SK-N-SH (cell line): ENCODE data around the gene PKNOX1. TPM values are rescaled to one million over a fixed set of nuclear protein-coding genes. Genes with fewer than 3 reads are reported as not detected.
"Not testable (repeated sequence)": the region's sequence is repeated elsewhere in the genome, so short reads cannot be mapped to it uniquely, and the experiment has no call there.

ENCODE experiments used
- CTCF ChIA-PET: fragments of 300-600, 350-600 bp; formaldehyde crosslinking; extraction: SDS; loops from one replicate; lab custom pipeline; 2021; lab: Yijun Ruan, JAX
- POLR2A ChIA-PET: fragments of 350-600 bp; sonication (Branson Sonifier 250); formaldehyde crosslinking; extraction: SDS; loops from one replicate; lab custom pipeline; 2020; ENCODE audit warnings: antibody characterized with exemption, inconsistent platforms; lab: Yijun Ruan, JAX
- DNase-seq: peaks from one replicate; pipeline ENCODE4 v3.0.0; 2012
- H2AFZ ChIP-seq: fragments of 200-600 bp; sonication (generic); 2 replicates; pipeline ENCODE4 v1.8.1; 2016; ENCODE audit warnings: antibody characterized with exemption, mild to moderate bottlenecking, low read depth
- H3F3A ChIP-seq: fragments of 200-600 bp; sonication (generic); replicated peaks from 2 replicates; pipeline ENCODE3; 2016; ENCODE audit warnings: antibody characterized with exemption, mild to moderate bottlenecking; ENCODE audit not compliant: insufficient read depth
- H3K27ac ChIP-seq, 2 experiments: fragments of 200-500 bp in 1 of 2; fragments of 200-600 bp in 1 of 2; sonication (Bioruptor generic) in 1 of 2; sonication (generic), shearing (Covaris generic) in 1 of 2; 2 replicates each; pipeline versions ENCODE4 v1.5.1 to v1.6.1; 2014 to 2016; ENCODE audit warnings: low read depth in 2 of 2, inconsistent platforms in 1 of 2, low read length in 1 of 2, mild to moderate bottlenecking in 1 of 2, mixed read lengths in 1 of 2
- H3K27me3 ChIP-seq: fragments of 200-600 bp; sonication (generic), shearing (Covaris generic); 2 replicates; pipeline ENCODE4 v1.6.1; 2016; ENCODE audit warnings: mixed run types; ENCODE audit not compliant: insufficient read depth
- H3K36me3 ChIP-seq, 2 experiments: fragments of 200-500 bp in 1 of 2; fragments of 200-600 bp in 1 of 2; sonication (Bioruptor generic) in 1 of 2; sonication (generic) in 1 of 2; replicated peaks in 1 of 2; 2 replicates each; pipeline versions ENCODE3 to v1.5.1; 2014 to 2016; ENCODE audit warnings: low read length in 1 of 2, mild to moderate bottlenecking in 1 of 2; ENCODE audit not compliant: insufficient read depth in 2 of 2, control insufficient read depth in 1 of 2
- H3K4me1 ChIP-seq, 2 experiments: fragments of 200-500 bp in 1 of 2; fragments of 200-600 bp in 1 of 2; sonication (Bioruptor generic) in 1 of 2; sonication (generic), shearing (Covaris generic) in 1 of 2; 2 replicates each; pipeline versions ENCODE4 v1.5.1 to v1.6.1; 2014 to 2016; ENCODE audit warnings: low read depth in 1 of 2, low read length in 1 of 2, mixed run types in 1 of 2; ENCODE audit not compliant: insufficient read depth in 2 of 2, control insufficient read depth in 1 of 2
- H3K4me2 ChIP-seq: fragments of 200-600 bp; sonication (generic), shearing (Covaris generic); 2 replicates; pipeline ENCODE4 v1.6.1; 2017; ENCODE audit warnings: mixed run types
- H3K4me3 ChIP-seq, 2 experiments: fragments of 200-500 bp in 1 of 2; fragments of 200-600 bp in 1 of 2; sonication (Bioruptor generic) in 1 of 2; sonication (generic), shearing (Covaris generic) in 1 of 2; 2 replicates each; pipeline versions ENCODE4 v1.5.1 to v1.8.1; 2014 to 2016; ENCODE audit warnings: low read depth in 2 of 2, inconsistent platforms in 1 of 2, low read length in 1 of 2, mild to moderate bottlenecking in 1 of 2, mixed read lengths in 1 of 2, moderate library complexity in 1 of 2
- H3K79me2 ChIP-seq: fragments of 200-600 bp; sonication (generic); 2 replicates; pipeline ENCODE4 v1.8.1; 2017; ENCODE audit warnings: mild to moderate bottlenecking; ENCODE audit not compliant: insufficient read depth
- H3K9ac ChIP-seq: fragments of 200-600 bp; sonication (generic); 2 replicates; pipeline ENCODE4 v1.6.1; 2017; ENCODE audit warnings: mixed run types
- H3K9me2 ChIP-seq: fragments of 200-600 bp; sonication (generic); 2 replicates; pipeline ENCODE4 v1.6.1; 2017; ENCODE audit warnings: mixed run types
- H3K9me3 ChIP-seq: fragments of 200-600 bp; sonication (generic); 2 replicates; pipeline ENCODE4 v1.6.1; 2017; ENCODE audit warnings: mixed run types, mild to moderate bottlenecking, moderate library complexity
- H4K20me1 ChIP-seq: fragments of 200-600 bp; sonication (generic); 2 replicates; pipeline ENCODE4 v1.6.1; 2017; ENCODE audit warnings: mild to moderate bottlenecking, mixed run types; ENCODE audit not compliant: insufficient read depth
- CHD2 ChIP-seq: fragments of 150-350 bp; IDR thresholded peaks from 2 replicates; pipeline ENCODE4 v1.6.1; 2018; ENCODE audit warnings: low read length; ENCODE audit not compliant: partially characterized antibody
- EP300 ChIP-seq, 2 experiments: IDR thresholded peaks; 2 replicates each; pipeline versions ENCODE4 v1.4.0 to v1.6.1; 2012; ENCODE audit warnings: borderline replicate concordance in 1 of 2, low read depth in 1 of 2, low read length in 1 of 2
- FOSL2 ChIP-seq: IDR thresholded peaks from 2 replicates; pipeline ENCODE4 v1.4.0; 2012; ENCODE audit warnings: low read depth, mild to moderate bottlenecking, moderate library complexity, borderline replicate concordance
- GABPA ChIP-seq: IDR thresholded peaks from 2 replicates; pipeline ENCODE4 v1.4.0; 2012; ENCODE audit warnings: low read depth, mild to moderate bottlenecking
- GATA2 ChIP-seq: sonication (generic); formaldehyde crosslinking; IDR thresholded peaks from 2 replicates; pipeline ENCODE4 v1.5.0; 2020; ENCODE audit warnings: mild to moderate bottlenecking, missing genetic modification reagents
- JUND ChIP-seq: IDR thresholded peaks from 2 replicates; pipeline ENCODE4 v1.4.0; 2012
- MEF2A ChIP-seq: IDR thresholded peaks from 2 replicates; pipeline ENCODE4 v1.4.0; 2012; ENCODE audit warnings: low read depth, borderline replicate concordance
- MXI1 ChIP-seq: IDR thresholded peaks from 2 replicates; pipeline ENCODE4 v1.6.1; 2012; ENCODE audit warnings: mild to moderate bottlenecking, low read depth, low read length, improper control_type of control experiment
- NFIC ChIP-seq: IDR thresholded peaks from 2 replicates; pipeline ENCODE4 v1.4.0; 2012; ENCODE audit warnings: borderline replicate concordance
- NRF1 ChIP-seq: IDR thresholded peaks from 2 replicates; pipeline ENCODE4 v1.6.1; 2012; ENCODE audit warnings: low read depth, mild to moderate bottlenecking, low read length
- POLR2AphosphoS5 ChIP-seq: IDR thresholded peaks from 2 replicates; pipeline ENCODE4 v1.6.1; 2012; ENCODE audit warnings: low read depth, low read length
- RAD21 ChIP-seq: IDR thresholded peaks from 2 replicates; pipeline ENCODE4 v1.6.1; 2012; ENCODE audit warnings: mild to moderate bottlenecking, low read length
- RFX5 ChIP-seq: IDR thresholded peaks from 2 replicates; pipeline ENCODE4 v1.6.1; 2012; ENCODE audit warnings: mild to moderate bottlenecking, improper control_type of control experiment, low read length
- TCF12 ChIP-seq: IDR thresholded peaks from 2 replicates; pipeline ENCODE4 v1.4.0; 2012
- WGBS: methylation state at CpG from one replicate; pipeline ENCODE4 v1.1.6; 2017; ENCODE audit warnings: low lambda C conversion rate; 5-methylcytosine and 5-hydroxymethylcytosine counted together
- polyA plus RNA-seq, 3 experiments: library from polyadenylated mRNA; depleted of rRNA; stranded (reverse); fragments of >200 nt; gene quantifications; 2 replicates each; pipeline ENCODE4 v1.2.3, GENCODE V29; 2012
- TF ChIP-seq, protein P1 (sequence below): IDR thresholded peaks from 2 replicates; pipeline ENCODE4 v1.6.1; 2012; ENCODE audit warnings: mild to moderate bottlenecking, low read depth, low read length, moderate library complexity
- TF ChIP-seq, protein P2 (sequence below): IDR thresholded peaks from 2 replicates; pipeline ENCODE4 v1.4.0; 2012; ENCODE audit warnings: low read depth, borderline replicate concordance
- TF ChIP-seq, protein P3 (sequence below): IDR thresholded peaks from 2 replicates; pipeline ENCODE4 v1.4.0; 2012; ENCODE audit warnings: low read depth
- TF ChIP-seq, protein P4 (sequence below): fragments of 150-350 bp; IDR thresholded peaks from 2 replicates; pipeline ENCODE4 v1.6.1; 2017; ENCODE audit warnings: antibody characterized with exemption, low read length, low read depth, borderline replicate concordance
- TF ChIP-seq, protein P5 (sequence below): IDR thresholded peaks from 2 replicates; pipeline ENCODE4 v1.4.0; 2012; ENCODE audit warnings: low read depth, borderline replicate concordance
- TF ChIP-seq, protein P6 (sequence below): fragments of 200-600 bp; sonication (generic); IDR thresholded peaks from 2 replicates; pipeline ENCODE4 v1.6.1; 2017; ENCODE audit warnings: antibody characterized with exemption, mild to moderate bottlenecking, moderate library complexity

Gene PKNOX1
- polyA plus RNA-seq, 1 of the 3 experiments (the other 2 are of a cell fraction) = 21.7 TPM

DNA sequence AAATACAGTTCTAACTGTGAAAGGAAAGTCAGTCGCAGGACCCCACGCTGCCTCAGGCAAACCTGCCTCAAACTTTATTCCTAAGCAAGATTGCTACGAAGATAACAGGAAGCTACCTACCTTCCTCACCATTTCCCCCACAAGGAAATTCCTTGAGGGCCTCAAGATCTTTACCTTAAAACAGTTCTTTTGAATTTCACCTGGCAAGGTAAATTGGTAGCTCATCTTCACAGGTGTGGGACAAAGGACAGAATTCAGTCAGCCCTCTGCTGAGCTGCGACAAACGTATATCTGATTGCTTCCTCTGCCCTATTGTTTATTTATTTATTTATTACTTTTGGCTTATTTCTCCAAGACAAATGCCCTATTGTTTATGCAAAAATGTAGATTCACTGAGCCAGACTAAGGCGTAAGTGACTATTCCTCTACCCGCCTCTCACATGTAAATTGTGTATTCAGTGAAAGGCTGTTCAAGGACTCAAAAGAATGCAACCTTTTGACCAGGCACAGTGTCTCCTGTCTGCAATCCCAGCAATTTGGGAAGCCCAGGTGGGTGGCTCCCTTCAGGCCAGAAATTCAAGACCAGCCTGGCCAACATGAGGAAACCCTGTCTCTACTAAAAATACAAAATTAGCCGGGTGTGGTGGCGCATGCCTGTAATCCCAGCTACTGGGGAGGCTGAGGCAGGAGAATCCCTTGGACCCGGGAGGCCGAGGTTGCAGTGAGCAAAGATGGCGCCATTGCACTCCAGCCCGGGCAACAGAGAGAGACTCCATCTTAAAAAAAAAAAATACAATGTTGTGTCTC lies 17.3 kb upstream of the PKNOX1 start:
- no peaks in the 10 kb centered on the region for H3K4me1 ChIP-seq
- no peaks in the 10 kb centered on the region for H3K36me3 ChIP-seq
- no peaks in the 10 kb centered on the region for H3K27me3 ChIP-seq
- ChIA-PET POLR2A (no interaction called here), CTCF (no interaction called here)
- no peaks in the 10 kb centered on the region for H3K79me2 ChIP-seq
- no peaks in the 10 kb centered on the region for H3K9me3 ChIP-seq
- H2AFZ ChIP-seq = no peak overlapping the region
- WGBS = 86% methylated on average over 13 of the region's 13 CpGs
- no peak overlapping the region for H3K9ac ChIP-seq
- TF ChIP-seq, protein P1, sequence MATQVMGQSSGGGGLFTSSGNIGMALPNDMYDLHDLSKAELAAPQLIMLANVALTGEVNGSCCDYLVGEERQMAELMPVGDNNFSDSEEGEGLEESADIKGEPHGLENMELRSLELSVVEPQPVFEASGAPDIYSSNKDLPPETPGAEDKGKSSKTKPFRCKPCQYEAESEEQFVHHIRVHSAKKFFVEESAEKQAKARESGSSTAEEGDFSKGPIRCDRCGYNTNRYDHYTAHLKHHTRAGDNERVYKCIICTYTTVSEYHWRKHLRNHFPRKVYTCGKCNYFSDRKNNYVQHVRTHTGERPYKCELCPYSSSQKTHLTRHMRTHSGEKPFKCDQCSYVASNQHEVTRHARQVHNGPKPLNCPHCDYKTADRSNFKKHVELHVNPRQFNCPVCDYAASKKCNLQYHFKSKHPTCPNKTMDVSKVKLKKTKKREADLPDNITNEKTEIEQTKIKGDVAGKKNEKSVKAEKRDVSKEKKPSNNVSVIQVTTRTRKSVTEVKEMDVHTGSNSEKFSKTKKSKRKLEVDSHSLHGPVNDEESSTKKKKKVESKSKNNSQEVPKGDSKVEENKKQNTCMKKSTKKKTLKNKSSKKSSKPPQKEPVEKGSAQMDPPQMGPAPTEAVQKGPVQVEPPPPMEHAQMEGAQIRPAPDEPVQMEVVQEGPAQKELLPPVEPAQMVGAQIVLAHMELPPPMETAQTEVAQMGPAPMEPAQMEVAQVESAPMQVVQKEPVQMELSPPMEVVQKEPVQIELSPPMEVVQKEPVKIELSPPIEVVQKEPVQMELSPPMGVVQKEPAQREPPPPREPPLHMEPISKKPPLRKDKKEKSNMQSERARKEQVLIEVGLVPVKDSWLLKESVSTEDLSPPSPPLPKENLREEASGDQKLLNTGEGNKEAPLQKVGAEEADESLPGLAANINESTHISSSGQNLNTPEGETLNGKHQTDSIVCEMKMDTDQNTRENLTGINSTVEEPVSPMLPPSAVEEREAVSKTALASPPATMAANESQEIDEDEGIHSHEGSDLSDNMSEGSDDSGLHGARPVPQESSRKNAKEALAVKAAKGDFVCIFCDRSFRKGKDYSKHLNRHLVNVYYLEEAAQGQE = no peak
- TF ChIP-seq, protein P2, sequence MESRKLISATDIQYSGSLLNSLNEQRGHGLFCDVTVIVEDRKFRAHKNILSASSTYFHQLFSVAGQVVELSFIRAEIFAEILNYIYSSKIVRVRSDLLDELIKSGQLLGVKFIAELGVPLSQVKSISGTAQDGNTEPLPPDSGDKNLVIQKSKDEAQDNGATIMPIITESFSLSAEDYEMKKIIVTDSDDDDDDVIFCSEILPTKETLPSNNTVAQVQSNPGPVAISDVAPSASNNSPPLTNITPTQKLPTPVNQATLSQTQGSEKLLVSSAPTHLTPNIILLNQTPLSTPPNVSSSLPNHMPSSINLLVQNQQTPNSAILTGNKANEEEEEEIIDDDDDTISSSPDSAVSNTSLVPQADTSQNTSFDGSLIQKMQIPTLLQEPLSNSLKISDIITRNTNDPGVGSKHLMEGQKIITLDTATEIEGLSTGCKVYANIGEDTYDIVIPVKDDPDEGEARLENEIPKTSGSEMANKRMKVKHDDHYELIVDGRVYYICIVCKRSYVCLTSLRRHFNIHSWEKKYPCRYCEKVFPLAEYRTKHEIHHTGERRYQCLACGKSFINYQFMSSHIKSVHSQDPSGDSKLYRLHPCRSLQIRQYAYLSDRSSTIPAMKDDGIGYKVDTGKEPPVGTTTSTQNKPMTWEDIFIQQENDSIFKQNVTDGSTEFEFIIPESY = no peak
- TF ChIP-seq, protein P3, sequence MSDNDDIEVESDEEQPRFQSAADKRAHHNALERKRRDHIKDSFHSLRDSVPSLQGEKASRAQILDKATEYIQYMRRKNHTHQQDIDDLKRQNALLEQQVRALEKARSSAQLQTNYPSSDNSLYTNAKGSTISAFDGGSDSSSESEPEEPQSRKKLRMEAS = no peak
- TF ChIP-seq EP300 (IDR thresholded peaks at IDR 0.05; ENCODE audit: borderline replicate concordance in 1 of 2, low read depth in 1 of 2, low read length in 1 of 2) (no peak), RFX5 (no peak), NFIC (no peak), GATA2 (CRISPR knock-in tag) (no peak), FOSL2 (no peak), TCF12 (no peak), MXI1 (no peak), POLR2AphosphoS5 (no peak), JUND (no peak), MEF2A (no peak), GABPA (no peak), CHD2 (no peak), NRF1 (no peak), RAD21 (no peak)
- TF ChIP-seq, protein P4, sequence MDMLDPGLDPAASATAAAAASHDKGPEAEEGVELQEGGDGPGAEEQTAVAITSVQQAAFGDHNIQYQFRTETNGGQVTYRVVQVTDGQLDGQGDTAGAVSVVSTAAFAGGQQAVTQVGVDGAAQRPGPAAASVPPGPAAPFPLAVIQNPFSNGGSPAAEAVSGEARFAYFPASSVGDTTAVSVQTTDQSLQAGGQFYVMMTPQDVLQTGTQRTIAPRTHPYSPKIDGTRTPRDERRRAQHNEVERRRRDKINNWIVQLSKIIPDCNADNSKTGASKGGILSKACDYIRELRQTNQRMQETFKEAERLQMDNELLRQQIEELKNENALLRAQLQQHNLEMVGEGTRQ = no peak
- TF ChIP-seq, protein P5, sequence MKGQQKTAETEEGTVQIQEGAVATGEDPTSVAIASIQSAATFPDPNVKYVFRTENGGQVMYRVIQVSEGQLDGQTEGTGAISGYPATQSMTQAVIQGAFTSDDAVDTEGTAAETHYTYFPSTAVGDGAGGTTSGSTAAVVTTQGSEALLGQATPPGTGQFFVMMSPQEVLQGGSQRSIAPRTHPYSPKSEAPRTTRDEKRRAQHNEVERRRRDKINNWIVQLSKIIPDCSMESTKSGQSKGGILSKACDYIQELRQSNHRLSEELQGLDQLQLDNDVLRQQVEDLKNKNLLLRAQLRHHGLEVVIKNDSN = no peak
- TF ChIP-seq, protein P6, sequence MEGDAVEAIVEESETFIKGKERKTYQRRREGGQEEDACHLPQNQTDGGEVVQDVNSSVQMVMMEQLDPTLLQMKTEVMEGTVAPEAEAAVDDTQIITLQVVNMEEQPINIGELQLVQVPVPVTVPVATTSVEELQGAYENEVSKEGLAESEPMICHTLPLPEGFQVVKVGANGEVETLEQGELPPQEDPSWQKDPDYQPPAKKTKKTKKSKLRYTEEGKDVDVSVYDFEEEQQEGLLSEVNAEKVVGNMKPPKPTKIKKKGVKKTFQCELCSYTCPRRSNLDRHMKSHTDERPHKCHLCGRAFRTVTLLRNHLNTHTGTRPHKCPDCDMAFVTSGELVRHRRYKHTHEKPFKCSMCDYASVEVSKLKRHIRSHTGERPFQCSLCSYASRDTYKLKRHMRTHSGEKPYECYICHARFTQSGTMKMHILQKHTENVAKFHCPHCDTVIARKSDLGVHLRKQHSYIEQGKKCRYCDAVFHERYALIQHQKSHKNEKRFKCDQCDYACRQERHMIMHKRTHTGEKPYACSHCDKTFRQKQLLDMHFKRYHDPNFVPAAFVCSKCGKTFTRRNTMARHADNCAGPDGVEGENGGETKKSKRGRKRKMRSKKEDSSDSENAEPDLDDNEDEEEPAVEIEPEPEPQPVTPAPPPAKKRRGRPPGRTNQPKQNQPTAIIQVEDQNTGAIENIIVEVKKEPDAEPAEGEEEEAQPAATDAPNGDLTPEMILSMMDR = no peak
- no peak overlapping the region for H3K4me2 ChIP-seq
- no peak for DNase-seq
- no peak overlapping the region for H3K27ac ChIP-seq
- H3F3A ChIP-seq = no peaks in the 10 kb centered on the region
- H4K20me1 ChIP-seq = no peaks in the 10 kb centered on the region
- no peaks in the 10 kb centered on the region for H3K9me2 ChIP-seq
- no peak overlapping the region for H3K4me3 ChIP-seq

DNA sequence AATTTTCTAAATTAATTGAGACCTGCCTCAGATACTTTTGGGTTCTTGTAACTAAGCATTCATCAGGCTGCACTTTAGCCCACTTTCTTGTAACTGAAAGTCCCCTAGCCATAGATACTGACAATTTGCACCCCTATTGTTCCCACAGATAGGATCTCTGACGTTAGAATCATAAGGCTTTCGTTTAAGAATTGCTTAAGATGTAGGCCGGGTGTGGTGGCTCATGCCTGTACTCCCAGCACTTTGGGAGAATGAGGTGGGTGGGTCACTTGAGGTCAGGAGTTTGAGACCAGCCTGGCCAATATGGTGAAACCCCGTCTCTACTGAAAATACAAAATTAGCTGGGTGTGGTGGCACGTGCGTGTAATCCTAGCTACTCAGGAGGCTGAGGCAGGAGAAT lies 16.2 kb upstream of the PKNOX1 start:
- H3K9me3 ChIP-seq, POLR2A ChIA-PET: not testable (repeated sequence)

More for the DNA sequence above, 16.2 kb upstream of the PKNOX1 start:
- H3K27ac ChIP-seq, H3K9me2 ChIP-seq, DNase-seq, H3K4me2 ChIP-seq, H2AFZ ChIP-seq, H3K79me2 ChIP-seq, H3K9ac ChIP-seq, CTCF ChIA-PET, H4K20me1 ChIP-seq, H3K4me3 ChIP-seq, H3F3A ChIP-seq, H3K4me1 ChIP-seq, H3K27me3 ChIP-seq, H3K36me3 ChIP-seq: not testable (repeated sequence)
- WGBS = 79% methylated on average over 6 of the region's 6 CpGs
